Measurements from ENCODE around the gene RFC2.

Gene RFC2

DNA sequence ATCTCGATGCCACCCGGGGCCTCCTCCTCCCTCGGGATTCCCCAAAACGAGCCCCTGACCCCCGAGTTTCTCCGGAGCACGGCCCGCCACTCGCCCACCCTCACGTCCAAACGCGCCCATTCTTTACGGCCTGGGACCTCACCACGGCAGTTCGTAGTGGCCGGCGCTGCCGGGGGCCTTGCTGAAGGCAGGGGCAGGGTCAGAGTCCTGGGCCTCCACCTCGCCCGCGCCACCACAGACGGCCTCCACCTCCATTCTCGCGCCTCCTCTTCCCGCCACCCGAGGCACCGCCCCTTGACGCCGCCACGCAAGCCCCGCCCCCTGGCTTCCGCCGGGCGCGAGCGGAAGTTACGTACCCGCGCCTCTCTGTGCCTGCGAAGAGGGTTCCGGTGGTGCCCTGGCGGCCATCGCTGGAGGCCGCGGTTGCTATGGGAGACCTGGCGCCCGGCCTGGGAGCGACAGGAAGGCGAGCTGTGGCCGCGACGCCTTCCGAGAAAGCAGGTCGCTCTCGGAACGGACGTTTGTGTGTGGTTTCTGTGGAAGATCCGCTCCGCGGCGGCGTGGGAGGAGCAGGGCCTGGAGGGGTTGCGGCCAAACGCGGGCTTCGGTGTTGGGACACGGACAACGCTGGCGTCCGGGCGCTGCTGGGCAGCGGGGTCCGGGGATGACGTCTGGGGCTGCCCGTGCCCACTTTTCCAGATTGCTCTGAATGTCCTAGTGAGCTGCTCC lies at the start of gene RFC2:
RFC2 (minus strand) TSS at position 271 of the 729 bp plus-strand sequence; CDS start at position 255, 16 bp downstream.
- DNase-seq: peak; percentile 75 to 90

DNA sequence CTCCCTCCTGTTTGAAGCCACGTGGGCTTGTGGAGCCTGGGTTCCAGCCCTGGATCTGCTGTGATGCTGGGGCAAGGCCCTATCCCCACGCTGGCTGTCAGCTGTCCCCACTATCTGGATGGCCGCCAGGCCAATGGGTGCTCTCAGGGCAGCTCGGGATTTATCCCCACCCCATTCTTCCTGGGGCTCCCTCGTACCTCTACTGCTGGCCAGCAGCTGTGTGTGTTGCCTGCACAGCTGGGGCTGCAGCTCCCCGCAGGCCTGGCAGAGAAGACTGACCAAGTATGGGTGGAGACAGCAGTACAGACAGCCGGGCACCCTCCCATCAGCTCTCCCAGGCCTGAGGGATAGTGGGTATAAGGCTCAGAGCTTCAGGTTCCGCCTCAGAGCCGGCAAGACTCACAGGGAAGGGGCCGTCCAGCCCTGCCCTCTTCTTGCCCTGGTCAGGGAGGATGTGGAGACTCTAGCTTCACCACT lies 48.6 kb upstream of the RFC2 start:
- no peak for DNase-seq

DNA sequence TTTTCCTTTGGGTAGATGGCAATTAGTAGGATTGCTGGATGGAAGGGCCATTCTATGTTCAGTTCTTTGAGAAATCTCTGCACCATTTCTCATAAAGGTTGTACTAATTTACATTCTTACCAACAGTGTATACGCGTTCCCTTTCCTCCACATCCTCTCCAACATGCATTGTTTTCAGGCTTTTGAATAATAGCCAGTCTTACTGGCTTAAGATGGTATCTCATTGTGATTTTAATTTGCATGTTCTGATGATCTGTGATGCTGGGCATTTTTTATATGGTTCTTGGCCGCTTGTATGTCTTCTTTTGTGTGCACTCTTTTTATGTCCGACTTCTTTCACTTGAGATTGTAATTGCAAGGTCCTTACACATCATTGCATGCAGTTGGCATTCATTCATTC lies 46.7 kb upstream of the RFC2 start:
- no peak for DNase-seq

DNA sequence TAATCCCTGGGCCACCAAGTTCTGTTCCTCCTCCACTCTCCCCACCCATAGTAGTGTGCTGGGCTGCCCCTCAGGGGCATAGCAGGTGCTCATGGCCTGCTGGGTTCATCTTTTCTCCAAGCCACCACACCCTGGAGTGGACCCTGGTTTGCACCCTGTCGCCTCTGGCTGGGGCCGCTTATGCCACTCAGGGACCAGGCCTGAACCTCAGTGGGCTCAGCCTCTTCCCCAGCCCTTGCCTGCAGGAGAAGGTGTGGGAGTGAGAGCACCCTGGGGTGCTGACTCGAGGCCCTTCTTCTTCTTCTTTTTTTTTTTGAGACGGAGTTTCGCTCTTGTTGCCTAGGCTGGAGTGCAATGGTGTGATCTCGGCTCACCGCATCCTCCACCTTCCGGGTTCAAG lies 45.2 kb upstream of the RFC2 start:
- no peak for DNase-seq

DNA sequence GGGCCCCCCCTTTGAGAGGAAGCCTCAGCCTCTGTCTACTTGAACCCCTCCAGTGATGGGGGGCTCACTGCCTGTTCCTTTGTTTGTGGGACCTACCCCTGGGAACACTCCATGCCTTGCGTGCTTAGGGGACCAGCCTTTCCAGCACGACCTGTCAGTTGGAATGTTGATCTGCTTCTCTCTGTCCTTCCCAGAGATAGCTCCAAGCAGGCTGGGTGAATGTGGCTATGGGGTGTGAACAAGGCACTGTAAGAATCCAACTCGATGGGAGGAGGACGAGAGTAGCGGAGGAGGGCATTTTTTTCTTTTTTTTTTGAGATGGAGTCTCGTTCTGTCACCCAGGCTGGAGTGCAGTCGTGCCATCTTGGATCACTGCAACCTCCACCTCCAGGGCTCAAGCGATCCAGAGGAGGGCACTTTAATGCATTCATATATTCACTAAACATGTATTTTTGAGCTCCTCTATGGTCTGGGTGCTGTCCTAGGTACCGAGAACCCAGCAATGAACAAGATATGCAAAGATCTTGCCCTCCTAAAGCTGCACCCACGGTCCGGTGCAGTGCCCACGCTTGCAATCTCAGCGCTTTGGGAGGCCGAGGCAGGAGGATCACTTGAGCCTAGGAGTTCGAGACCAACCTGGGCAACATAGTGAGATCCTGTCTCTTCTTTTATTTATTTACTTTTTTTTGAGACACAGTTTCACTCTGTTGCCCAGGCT lies 43.5 kb upstream of the RFC2 start:
- no peak for DNase-seq

DNA sequence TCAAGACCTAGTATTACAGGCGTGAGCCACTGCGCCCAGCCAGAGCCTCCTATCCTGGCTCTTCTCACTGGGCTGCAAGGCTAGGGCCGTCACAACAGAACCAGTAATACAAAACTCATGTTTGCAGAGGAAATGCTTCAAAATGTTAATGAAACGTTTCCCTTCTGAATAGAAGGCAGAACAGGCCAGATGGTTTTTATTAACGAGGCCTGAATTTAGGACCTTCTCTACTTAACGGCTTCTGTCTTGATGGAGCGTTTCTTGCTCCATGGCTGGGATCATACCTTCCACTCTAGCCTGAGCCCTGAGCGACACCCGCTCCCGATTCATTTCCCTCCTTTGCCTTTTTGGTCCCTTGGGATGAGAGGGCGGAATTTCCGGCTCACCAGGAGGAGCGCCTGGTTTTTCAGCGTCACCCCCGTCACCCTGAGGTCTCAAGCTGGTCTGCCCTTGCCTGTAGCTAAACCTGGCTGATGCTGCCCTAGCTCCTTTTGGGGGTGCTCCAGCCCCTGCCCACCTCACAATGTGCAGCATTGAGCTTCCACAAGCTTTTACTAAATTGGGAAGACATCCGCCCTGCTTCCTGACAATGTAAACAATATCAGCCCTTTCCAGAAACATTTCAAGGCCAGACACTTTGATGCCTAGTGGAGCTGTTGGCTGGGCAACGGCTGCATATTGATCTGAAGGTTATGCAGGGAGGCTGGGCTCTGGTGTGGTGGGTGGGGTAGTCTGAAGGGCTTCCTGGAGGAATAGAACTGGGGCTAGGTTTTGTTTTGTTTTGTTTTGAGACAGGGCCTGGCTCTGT lies 40.2 kb upstream of the RFC2 start:
- peak in 1 of 2 experiments; percentile 23 for DNase-seq

DNA sequence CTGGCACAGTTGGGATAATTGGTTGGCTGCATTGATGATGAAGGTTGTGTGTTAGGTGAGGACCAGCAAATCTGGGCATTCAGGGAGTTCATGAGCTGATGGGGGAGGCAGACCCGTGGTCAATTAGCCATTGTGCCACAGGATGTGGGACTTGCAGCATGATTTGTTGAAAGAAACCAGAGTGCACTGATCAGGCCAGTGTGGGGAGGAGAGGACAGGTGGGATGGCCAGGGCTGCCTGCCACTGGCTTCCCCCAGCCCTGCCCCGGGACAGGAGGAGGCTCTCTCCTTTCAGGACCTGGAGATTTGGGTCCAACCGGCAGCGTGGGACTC lies 39.3 kb upstream of the RFC2 start:
- no peak for DNase-seq

DNA sequence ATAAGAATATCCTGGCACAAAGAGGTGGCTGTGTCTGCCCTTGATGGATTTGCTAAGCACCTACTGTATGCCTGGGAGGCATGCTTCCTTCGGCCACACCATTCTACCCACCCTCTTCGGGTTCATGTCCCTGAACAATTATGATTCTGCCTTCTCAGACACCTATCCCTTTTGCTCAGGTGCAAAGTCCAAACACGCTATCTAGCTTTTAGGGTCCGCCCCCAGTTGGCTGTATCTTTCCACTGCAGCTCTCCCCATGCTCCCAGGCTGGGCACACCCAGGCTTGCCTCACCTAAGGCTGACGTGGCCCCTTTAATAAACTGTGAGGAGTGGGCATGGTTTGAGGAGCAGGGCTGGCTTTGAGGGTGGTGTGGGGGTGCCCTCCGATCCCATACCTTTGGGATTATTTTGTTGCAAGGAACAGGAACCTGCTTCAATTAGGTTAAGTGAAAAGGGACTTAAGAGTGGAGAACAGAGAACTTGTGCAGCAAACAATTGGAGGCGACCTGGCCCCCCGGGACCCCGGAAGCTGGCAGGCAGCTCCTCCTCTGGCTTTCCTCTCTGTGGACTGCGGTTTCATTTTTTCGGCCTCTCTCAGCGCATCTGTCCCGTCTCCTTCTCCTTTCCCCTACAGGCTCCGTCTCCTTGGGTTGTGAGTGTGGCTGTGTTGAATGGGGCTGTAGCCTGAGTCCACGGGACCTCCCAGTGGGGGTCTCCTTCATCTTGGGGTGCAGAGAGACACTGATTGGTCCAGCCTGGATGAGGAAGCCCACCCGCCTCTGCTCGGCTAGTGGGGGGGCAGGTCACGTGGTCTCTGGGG lies 38.8 kb upstream of the RFC2 start:
- DNase-seq: no peak

DNA sequence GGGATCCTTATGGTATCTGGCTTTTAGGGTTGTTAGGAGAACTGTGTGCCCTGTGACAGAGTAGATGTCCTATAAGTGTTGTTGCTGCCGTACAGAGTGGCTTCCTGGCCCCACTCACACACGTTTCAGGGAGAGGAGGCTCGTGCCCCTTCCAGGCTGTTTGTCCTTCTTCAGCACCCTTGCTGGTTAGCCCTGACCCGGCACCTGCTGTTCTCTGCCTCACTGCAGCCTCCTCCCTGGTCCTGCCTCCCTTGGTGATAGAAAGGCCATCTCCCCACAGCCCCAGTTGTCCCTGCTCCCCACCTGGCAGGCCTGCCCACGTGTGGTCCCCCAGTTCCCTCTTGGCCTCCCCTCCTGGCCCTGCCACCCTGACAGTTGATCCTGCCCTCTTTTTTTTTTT lies 37.3 kb upstream of the RFC2 start:
- DNase-seq: no peak

DNA sequence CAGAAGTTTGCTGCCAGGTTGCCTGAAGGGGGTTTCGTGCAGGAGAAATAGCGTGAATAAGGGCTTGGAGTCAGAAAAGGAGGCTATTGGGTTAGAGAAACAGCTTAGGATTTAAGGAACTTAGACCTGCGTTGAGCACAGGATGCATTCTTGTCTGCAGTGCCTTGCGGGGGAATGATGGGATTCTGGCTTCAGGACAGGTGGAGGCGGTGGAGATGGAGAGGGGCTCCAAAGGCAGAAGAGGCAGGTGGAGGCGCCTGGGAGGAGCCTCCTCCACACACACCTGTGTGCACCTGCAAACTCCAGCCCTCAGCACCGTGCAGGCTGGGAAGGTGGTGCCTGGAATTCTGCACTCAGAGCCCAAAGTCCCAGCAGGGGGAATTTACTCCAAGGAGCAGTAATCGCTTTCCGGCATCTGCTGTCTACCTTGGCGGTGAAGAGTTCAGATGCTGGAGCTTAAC lies 36.8 kb upstream of the RFC2 start:
- DNase-seq: peak in 1 of 2 experiments; percentile 4

DNA sequence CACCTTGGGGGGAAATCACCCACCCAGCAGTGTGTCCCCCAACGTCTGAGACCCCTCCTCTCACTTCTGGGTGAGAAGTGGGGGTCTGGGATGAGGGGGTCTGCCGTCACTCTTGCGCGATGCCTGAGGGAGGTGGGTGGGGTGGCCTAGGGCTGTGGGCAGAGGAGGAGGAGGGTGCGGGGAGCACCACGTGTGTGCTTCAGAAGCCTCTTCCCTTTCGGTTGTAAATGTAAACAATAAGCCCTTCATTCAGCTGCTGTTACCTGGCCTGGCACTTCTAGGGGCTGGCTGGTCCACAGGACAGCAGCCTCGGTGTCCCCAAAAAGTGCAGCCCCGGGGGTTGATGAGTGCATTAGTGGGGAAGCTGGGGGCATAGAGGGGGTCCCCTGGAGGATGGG lies 36.4 kb upstream of the RFC2 start:
- DNase-seq: no peak

DNA sequence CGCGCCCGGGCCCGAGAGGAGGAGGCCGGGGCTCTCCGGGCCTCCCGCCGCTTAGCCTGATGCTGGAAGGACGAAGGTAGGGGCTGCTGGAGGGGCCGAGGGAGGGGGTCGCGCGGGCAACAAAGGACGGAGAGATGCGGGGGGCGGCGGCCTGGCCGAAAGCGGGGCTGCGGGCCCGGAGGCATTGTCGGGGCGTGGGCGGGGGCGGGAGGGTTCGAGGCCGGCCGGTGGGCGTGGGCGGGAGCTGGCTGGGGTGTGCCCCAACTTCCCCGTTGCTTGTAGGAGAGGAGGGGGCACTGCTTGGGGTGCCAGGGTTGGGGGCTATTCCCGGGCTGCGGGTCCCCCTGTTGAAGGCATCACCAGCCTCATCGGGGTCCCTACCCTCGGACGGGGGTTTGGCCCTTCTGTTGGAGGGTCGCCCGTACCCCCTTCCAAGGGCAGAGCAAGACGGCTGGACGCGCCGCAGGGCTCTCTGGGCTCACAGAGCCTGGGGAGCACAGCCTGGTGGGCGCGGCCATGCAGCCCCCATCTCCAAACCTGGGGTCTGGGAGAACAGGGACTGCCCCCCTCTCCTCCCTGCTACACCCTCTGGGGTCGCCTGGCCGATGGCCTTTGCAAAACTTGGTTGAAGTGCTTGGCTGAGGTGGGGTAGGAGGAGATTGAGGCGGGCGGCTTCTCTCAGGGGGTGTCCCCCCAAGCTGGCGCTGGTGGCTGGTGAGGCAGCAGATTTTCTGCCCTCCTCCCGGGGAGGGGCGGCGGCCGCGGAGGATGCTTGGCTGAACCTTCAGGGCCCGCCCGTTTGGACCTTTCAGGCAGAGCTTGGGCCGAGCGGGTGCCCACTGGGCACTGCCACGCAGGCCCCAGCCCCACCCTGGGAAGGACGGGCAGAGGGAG lies 35.7 kb upstream of the RFC2 start:
- DNase-seq: peak in 1 of 2 experiments; percentile 26

DNA sequence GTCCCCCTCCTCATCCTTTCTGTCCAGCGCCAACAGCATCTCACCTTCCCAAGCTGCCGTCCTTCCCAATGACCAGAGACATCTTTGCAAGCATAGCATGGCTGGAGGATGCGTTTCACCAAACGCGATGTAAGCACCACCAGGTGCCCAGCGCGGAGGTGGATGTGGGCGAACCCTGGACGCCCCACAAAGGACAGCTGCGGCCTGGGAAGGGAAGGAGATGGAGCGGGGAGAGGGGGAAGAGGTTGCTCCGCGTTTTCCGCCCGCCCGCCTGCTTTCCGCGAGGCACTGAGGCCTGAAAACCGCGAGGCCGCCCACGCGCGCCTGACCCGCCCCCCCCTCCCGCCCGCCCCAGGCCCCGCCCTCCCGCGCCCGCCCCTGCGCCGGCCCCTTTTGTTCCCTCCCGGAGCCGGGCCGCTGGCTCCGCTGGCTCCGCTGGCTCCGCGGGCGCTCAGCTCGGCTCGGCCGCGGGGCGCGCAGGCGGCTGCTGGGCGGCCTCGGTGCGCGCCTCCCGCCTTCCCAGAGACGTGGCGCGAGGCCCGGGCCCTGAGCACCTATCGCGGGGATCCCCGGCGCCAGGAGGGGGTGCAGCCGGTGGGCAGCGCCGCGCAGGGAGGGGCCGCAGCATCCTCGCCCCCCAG lies 34.9 kb upstream of the RFC2 start, which contains the start of gene CLIP2:
CLIP2 (plus strand) TSS at position 390 of the 641 bp plus-strand sequence. CDS start 28,140 bp downstream, outside the sequence.
- DNase-seq: peak; percentile 23 to 65

DNA sequence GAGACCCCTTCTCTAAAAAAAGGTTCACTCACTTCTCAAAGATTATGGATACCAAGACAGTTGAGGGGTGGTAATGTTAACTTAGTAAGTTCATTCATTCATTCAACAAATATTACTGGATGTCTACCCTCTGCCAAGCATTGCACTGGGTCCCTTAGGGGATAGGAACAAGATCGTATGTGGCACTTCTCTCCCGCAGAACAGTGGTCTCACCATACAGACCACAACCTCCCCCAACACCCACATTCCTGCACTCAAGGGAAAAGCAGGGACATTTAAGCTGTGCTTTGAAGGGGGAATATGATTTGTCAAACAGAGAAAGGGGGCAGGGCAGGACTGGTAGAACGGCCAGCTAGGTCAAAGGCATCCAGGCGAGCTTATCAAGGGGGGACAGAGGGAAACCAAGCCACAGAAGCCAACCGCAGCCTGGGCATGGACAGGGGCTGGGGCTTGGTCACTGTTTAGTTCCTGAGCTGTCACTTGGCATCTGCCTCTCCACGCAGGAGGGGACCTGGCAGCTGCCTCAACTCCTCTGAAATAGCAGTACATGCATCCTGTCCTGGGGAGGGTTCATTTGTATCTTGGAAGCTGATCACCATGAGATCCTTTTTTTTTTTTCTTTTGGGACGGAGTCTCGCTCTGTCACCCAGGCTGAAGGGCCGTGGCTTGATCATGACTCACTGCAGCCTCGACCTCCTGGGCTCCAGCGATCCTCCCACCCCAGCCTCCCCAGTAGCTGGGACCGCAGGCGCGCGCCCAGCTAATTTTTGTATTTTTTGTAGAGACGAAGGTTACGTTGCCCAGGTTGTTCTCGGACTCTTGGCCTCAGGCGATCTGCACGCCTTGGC lies 34.1 kb upstream of the RFC2 start:
- no peak for DNase-seq

DNA sequence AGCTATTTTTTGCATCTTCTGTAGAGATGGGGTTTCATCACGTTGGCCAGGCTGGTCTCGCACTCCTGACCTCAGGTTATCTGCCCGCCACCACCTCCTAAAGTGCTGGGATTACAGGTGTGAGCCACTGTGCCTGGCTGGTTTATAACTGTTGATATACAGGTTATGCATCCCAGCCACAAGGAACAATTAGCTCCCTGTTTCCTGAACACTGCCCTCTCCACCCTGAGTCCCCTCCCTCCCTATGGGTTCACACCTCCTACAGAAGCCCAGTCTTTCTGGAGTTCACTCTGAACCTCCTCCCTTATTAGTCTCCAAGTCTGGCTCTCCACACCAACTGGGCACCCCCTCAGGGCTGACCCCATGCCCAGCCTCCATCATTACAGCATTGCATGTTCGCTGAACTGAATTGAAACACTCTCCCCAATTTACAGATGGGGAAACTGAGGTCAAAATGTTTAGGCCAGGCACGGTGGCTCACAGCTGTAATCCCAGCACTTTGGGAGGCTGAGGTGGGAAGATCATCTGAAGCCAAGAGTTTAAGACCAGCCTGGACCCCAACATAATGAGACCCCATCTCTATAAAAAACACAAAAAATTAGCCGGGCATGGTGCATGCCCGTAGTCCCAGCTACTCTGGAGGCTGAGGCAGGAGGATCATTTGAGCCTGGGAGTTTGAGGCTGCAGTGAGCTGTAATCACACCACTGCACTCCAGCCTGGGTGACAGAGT lies 33.3 kb upstream of the RFC2 start:
- no peak for DNase-seq

DNA sequence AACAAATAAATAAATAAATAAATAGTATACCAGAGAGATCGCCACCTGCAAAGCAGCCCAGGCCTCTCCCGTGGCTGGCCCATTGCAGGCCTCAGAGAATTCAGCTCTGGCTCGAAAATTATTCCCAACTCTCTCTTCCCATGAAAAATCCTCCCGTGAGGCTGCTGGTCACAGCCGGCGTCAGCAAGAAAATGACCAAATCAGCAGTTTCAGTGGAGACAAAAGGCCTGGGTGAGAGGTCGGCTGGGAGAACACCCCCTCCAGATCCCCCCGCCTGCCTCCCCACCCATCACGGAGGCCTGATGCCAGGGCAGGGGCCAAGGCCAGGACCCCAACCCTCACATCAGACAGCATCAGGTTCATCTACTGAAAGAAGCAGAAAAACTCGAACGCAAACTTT lies 31.9 kb upstream of the RFC2 start:
- DNase-seq: no peak

DNA sequence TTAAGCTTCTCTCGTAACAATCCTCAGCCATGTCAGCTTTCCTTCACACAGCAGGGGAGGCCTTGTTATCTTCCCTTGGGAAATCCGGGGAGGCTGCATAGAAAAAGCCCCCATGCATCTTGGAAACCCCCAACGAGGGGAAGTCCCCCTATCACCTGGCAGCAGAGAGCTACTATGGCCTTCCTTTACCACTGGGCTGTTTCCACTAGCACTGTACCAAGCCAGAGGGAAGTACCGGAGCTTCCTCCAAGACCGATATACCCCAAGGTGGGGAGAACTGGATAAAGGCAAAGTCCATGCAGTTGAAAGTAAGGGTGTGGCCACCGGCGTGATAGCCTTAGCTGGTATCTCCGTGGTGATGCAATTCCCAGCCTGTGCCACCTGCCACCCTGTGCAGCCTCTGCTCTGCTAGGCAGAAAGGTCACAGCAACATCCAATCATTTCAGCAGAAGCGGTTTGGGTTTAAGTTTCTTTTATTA lies 30.6 kb upstream of the RFC2 start:
- peak in 1 of 2 experiments; percentile 20 for DNase-seq

DNA sequence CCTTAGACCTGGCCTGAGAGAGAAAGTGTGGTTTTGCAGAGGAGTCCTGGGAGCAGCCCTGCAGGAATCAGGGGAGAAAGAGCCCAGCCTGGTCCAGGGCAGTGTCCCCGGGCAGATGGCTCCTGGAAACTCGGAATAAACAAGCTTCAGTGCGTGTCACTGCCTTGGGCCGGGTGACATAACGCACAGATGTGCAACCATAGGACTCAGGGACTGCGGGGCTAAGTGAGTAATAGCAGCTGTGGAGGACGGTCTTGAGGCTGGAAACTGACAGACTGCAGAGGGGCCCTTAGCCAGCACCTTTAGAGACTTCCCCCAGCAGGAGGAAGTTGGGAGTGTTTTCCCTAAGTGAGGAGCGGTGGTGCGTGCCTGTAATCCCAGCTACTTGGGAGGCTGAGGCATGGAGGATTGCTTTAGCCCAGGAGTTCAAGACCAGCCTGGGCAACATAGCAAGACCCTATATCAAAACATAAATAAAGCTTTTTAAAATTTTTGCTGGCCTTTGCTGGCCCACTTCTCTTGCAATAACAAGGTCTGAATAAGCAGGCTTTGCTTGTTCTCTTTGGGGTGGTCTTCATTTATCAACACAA lies 29.8 kb upstream of the RFC2 start:
- DNase-seq: peak; percentile 42 to 73

Data from NCI-H524 (cell line).